Gastrocnemius medialis (tissue), 4 donors: ENCODE measurements around the gene SYPL1. TPM values are rescaled to one million over a fixed set of nuclear protein-coding genes. Genes with fewer than 3 reads are reported as not detected.

Source experiments
- ATAC-seq, 2 donors: fragments of 150-250 bp; one replicate each; pipeline ENCODE4 v1.9.1; 2016
- DNase-seq, 2 donors: peaks; one replicate each; pipeline ENCODE4 v3.0.0-alpha.2; 2019
- H3K27ac ChIP-seq, 4 donors: fragments of 200-600 bp; sonication (generic); 1 replicate in 1 of 4; 2 replicates in 3 of 4; pipeline ENCODE4 v1.5.1; 2016 to 2018; ENCODE audit warnings: mild to moderate bottlenecking in 2 of 4, moderate library complexity in 1 of 4
- H3K27me3 ChIP-seq, 3 donors: fragments of 200-600 bp; sonication (generic) in 2 of 3; 1 replicate in 1 of 3; 2 replicates in 2 of 3; pipeline versions ENCODE4 v1.5.1 to v1.6.0; 2016 to 2019; ENCODE audit warnings: mild to moderate bottlenecking in 1 of 3, moderate library complexity in 1 of 3
- H3K36me3 ChIP-seq, 2 donors: fragments of 200-600 bp; sonication (generic) in 1 of 2; one replicate each; pipeline ENCODE4 v1.5.1; 2017 to 2018
- H3K4me1 ChIP-seq, 2 donors: fragments of 200-600 bp; sonication (generic) in 1 of 2; one replicate each; pipeline ENCODE4 v1.5.1; 2016 to 2017; ENCODE audit warnings: mild to moderate bottlenecking in 2 of 2
- H3K4me3 ChIP-seq, 4 donors: fragments of 200-600 bp; sonication (generic) in 3 of 4; 1 replicate in 1 of 4; 2 replicates in 3 of 4; pipeline ENCODE4 v1.5.1; 2016 to 2019; ENCODE audit warnings: mild to moderate bottlenecking in 2 of 4
- H3K9me3 ChIP-seq, 3 donors: fragments of 200-600 bp; sonication (generic) in 2 of 3; 1 replicate in 1 of 3; 2 replicates in 2 of 3; pipeline ENCODE4 v1.5.1; 2016 to 2019
- CTCF ChIP-seq, 5 experiments: fragments of 450-650 bp in 3 of 5; fragments of 200-600 bp in 2 of 5; sonication (generic) in 2 of 5; IDR thresholded peaks in 4 of 5; conservative IDR thresholded peaks in 1 of 5; 1 replicate in 4 of 5; 2 replicates in 1 of 5; pipeline ENCODE4 v1.5.1; 2016 to 2019; ENCODE audit warnings: antibody characterized with exemption in 5 of 5, mild to moderate bottlenecking in 3 of 5, moderate library complexity in 3 of 5
- POLR2A ChIP-seq, 2 donors: fragments of 450-650 bp; IDR thresholded peaks; one replicate each; pipeline ENCODE4 v1.6.1; 2017; ENCODE audit warnings: antibody characterized with exemption in 2 of 2, mild to moderate bottlenecking in 2 of 2, moderate library complexity in 2 of 2
- in situ Hi-C, 4 donors: fragments of 200-750 bp; cut with MboI; loops; one replicate each; pipeline versions ENCODE4 v1.15.0 to v1.8.0; 2017; ENCODE audit warnings: low sequenced_read_pairs in 4 of 4
- intact Hi-C: fragments of 100-400 bp; cut with DNase I; formaldehyde crosslinking; loops from one replicate; pipeline ENCODE4 v1.15.1; 2023; ENCODE audit warnings: low total_unique reads
- total RNA-seq, 4 donors: library from RNA; depleted of rRNA; stranded (reverse); fragments of >200 nt; gene quantifications; one replicate each; pipeline versions ENCODE4 v1.1.0 to v1.2.3, GENCODE V29; 2016

SYPL1 gene
- total RNA-seq, 4 donors from 2014 or later, result 81.5 to 90.9 (median 83.2) TPM

GRCh38 chr7:106101726-106102125, 10.4 kb downstream of the SYPL1 start:
- H3K9me3 ChIP-seq, result no peaks in the 10 kb centered on the region
- no peaks in the 10 kb centered on the region for H3K27me3 ChIP-seq
- peaks cover 0 to 16% of the 10 kb centered on the region in 2 donors for H3K36me3 ChIP-seq
- intact Hi-C loops, result no loop called here
- H3K4me3 ChIP-seq, result no peak overlapping the region
- no peak for DNase-seq
- ATAC-seq, result no peak
- in situ Hi-C loops, result loop anchor here in 2 of 4 donors (25.0 kb wide), 2 partner anchors 1089 to 1114 kb away; partner anchors contain the start of gene KMT2E (in 1 of the 2)
- H3K27ac ChIP-seq, result peak overlapping the region; percentile 55 to 72 (median 70)
- peaks cover 65 to 77% of the 10 kb centered on the region in 2 donors for H3K4me1 ChIP-seq
- no peak for TF ChIP-seq CTCF (IDR thresholded peaks at IDR 0.05 in 4 of 5, conservative IDR thresholded peaks at IDR 0.05 in 1 of 5)
- TF ChIP-seq POLR2A (IDR thresholded peaks at IDR 0.05), result no peak

- in situ Hi-C loops (loop anchor here in 2 of 4 donors (25.0 kb wide), 2 partner anchors 1089 to 1114 kb away; partner anchors contain the start of gene KMT2E (in 1 of the 2)), intact Hi-C loops (no loop called here)
- Histone ChIP-seq H3K36me3 (peaks cover 0 to 22% of the 10 kb centered on the region in 2 donors), H3K4me1 (peaks cover 62 to 71% of the 10 kb centered on the region in 2 donors), H3K27ac (peak overlapping the region; percentile 55 to 72 (median 70)), H3K9me3 (no peaks in the 10 kb centered on the region), H3K4me3 (no peak overlapping the region), H3K27me3 (no peaks in the 10 kb centered on the region)
- ATAC-seq (peak in 1 of 2 donors; percentile 19), DNase-seq (no peak)
- TF ChIP-seq POLR2A (IDR thresholded peaks at IDR 0.05), result no peak
- TF ChIP-seq CTCF (IDR thresholded peaks at IDR 0.05 in 4 of 5, conservative IDR thresholded peaks at IDR 0.05 in 1 of 5), result no peak
Observed at GRCh38 chr7:106100863-106101629, 11.1 kb downstream of the SYPL1 start.

- ATAC-seq (no peak), DNase-seq (no peak)
- Histone ChIP-seq H3K9me3 (no peaks in the 10 kb centered on the region), H3K27me3 (no peaks in the 10 kb centered on the region), H3K36me3 (peaks cover 0 to 25% of the 10 kb centered on the region in 2 donors), H3K4me1 (peaks cover 47 to 56% of the 10 kb centered on the region in 2 donors), H3K27ac (no peak overlapping the region), H3K4me3 (no peak overlapping the region)
- intact Hi-C loops, result no loop called here
- in situ Hi-C loops, result no loop called here
- TF ChIP-seq CTCF (IDR thresholded peaks at IDR 0.05 in 4 of 5, conservative IDR thresholded peaks at IDR 0.05 in 1 of 5) (no peak), POLR2A (IDR thresholded peaks at IDR 0.05) (no peak)
Observed at GRCh38 chr7:106099539-106099938, 12.6 kb downstream of the SYPL1 start.

DNA sequence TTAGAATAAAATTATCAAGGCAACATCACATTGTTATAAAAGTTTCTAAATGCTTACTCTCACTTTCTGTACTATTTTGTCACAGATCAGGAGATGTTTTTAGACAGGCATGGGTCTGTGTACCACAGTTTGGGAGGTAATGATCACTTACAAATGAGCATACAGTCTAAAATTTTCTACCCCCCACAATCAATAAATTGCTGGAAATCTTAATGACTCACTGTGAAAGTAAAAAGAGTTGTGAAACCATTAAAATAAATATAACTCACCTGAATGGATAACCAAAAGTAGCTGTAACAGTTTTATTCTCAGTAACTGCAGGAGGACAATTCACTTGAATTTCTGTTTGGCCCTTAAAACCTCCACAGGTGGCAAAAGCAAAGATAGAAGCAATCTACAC, 13.2 kb downstream of the SYPL1 start:
- peaks cover 42 to 50% of the 10 kb centered on the region in 2 donors for H3K4me1 ChIP-seq
- peaks cover 0 to 28% of the 10 kb centered on the region in 2 donors for H3K36me3 ChIP-seq
- H3K9me3 ChIP-seq, result no peaks in the 10 kb centered on the region
- H3K4me3 ChIP-seq, result no peak overlapping the region
- H3K27me3 ChIP-seq, result no peaks in the 10 kb centered on the region
- no peak for ATAC-seq
- DNase-seq, result no peak
- intact Hi-C loops, result no loop called here
- no peak for TF ChIP-seq CTCF (IDR thresholded peaks at IDR 0.05 in 4 of 5, conservative IDR thresholded peaks at IDR 0.05 in 1 of 5)
- no peak for TF ChIP-seq POLR2A (IDR thresholded peaks at IDR 0.05)
- in situ Hi-C loops, result no loop called here
- H3K27ac ChIP-seq, result peak overlapping the region in 1 of 4 donors; percentile 28
